Renal cortical epithelial cell (primary cell): ENCODE data around the gene NAA20. TPM values are rescaled to one million over a fixed set of nuclear protein-coding genes. Genes with fewer than 3 reads are reported as not detected.
A peak's percentile ranks its signal among the peaks of the same experiment; 100 is the strongest.

ENCODE experiments used
- DNase-seq: peaks from one replicate; pipeline ENCODE4 v3.0.0-alpha.2; 2011; ENCODE audit warnings: low read depth
- total RNA-seq: library from RNA; depleted of rRNA; stranded (reverse); fragments of >200 nt; gene quantifications from 2 replicates; pipeline ENCODE4 v1.2.3, GENCODE V29; 2014

NAA20 gene, protein sequence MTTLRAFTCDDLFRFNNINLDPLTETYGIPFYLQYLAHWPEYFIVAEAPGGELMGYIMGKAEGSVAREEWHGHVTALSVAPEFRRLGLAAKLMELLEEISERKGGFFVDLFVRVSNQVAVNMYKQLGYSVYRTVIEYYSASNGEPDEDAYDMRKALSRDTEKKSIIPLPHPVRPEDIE
- total RNA-seq = 49.1 and 57.0 TPM in 2 replicates

DNA sequence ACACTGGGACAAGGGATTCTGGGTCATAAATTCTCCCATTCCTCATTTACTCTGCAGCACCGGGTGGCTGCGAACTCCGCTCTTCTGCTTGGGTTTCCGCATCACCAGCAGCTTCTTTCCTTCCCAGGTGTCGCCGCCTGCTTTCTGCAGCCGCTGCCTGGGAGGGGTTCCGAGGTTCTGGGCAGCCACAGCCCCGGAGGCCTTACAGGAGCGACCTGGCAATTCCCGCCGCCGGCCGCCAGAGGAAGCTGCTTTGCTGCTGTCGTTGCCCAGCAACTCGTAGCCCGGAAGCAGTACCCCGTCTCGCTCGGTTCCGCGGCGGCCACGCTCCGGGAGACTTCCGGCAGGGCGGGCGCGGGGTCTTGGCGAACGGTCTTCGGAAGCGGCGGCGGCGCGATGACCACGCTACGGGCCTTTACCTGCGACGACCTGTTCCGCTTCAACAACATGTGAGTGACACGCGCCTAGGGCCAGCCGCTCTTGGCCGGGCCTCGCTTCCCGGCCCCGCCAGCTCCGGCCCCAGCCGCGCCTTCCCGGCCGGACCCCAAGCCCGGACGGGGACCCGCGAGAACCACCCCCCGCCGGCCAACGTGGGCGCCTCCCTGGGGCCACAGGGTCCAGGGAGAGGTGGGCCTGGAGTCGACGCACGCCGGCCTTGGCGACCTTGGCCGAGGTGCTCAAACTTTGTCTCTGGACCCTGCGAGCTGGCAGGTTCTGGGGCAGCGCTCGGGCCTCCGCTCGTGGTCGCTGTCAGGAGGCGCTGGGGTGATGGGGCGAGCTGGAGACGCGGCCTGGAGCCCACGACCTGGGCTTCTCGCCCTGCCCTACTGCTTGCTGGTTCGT, at the start of gene NAA20:
Gene NAA20, plus strand, starts transcription at position 362 of the 843 bp plus-strand sequence. Its CDS starts 35 bp downstream, at position 397.
- peak; percentile 84 for DNase-seq

DNA sequence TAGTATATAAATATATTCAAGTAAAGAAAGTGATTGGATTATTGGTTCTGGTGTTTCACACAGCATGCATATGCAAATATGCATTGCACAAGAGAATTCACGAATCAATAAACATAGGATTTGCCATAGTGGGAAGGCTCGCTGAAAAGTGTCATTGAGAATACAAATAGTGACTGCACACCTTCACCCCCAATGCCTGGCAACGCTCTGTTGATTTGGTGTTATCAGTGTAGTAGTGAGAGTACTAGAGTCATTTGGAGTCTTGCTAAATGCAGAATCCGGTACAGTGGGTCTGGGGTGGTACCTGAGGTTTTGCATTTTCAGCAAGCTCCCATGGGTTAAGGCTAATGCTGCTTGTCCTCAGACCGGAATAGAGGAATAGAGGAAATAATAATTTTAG, 49.7 kb upstream of the NAA20 start:
- no peak for DNase-seq

DNA sequence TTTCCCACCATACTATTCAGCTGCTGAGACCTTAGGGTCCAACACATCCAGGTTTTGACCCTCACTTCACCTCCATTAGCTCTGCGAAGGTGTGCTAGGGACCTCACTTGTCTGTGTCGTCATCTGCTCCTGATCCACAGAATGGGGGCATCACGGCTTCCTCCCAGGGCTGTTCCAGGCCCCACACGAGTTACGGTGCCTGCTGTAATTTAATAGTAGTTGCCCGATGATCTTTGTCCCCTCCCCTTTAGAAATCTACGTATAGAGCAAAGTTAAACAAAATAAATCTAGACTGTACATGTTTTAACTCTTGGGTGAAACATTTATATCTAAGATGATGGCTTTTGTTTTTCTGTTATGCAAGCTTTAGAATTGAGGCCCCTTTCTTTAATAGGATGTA, 49.1 kb upstream of the NAA20 start:
- DNase-seq = no peak

DNA sequence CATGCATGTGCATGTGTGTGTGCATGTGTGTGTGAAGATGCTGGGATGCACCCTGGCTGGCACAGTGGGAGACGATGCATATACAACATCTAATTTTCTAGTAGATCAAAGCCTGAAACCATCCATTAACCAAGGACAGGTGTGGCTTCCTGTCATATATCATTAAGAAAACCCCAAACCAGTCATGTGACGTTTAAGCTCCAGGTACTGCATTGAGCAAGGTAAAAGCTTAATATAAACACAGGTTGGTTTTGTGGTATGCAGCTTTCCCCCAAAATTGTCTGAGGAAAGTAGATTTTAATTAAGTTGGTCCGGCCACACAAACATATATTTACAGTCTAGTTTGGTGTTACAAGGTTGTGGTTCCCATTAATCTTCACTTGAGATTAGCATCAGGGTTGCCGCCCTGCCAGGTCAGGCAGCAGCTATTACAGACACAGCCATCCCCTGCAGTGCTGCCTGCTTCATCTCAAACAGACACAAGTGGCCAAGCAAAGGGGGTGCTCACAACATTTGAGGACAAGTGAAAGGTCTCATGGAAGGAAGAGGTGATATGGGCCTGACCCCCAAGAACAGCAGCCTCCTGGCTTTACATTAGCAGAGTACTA, 48.6 kb upstream of the NAA20 start:
- DNase-seq = no peak

DNA sequence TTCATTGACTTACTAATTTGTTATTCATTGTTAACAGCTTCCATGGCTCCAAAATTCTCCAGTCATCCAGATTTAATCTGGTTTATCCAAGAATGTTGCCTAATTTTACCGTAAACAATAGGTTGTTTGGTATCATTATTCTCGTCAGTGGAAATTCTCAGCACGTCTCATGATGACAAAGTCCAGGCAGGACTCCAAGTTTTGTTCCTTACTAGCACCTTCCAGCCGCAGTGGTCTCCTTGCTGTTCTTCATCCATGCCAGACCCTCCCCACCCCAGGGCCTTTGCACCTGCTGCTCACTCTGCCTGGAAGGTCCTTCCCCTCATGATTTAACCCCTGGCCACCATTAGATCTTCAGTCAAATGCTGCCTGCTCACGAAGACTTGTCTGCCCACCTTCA, 48.1 kb upstream of the NAA20 start:
- no peak for DNase-seq

DNA sequence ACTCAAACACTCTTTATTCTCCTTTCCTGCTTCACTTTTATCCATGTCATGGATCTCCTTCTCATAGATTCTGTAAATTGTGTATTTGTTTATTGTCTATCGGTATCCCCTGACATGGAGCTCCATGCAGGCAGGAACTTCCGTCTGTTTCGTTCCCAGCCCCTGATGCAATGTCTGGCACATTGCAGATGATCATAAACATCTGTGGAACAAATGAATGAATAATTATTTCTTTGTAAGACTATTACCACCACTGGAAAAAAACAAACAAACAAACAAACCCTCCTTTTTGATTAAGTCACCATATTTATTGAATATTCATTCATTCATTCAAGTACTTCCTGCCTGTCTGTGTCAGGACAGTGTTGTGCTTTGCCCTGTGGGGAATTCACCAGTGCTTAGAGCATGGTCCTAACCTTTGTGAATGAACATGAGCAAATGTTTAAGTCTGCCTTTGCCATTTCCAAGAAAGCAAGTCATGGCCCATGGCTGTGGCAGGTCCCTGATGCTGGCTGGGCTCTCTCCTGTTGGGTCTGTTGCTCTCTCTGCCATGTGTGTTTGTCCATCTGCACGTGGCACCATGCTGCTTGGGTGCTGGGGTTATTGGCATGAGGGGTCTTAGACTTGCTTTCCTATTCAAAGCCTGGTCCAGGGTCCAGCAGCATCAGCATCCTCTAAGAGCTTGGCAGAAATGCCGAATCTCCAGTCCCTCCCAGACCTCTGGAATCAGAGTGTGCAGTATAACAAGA, 47.5 kb upstream of the NAA20 start:
- no peak for DNase-seq

DNA sequence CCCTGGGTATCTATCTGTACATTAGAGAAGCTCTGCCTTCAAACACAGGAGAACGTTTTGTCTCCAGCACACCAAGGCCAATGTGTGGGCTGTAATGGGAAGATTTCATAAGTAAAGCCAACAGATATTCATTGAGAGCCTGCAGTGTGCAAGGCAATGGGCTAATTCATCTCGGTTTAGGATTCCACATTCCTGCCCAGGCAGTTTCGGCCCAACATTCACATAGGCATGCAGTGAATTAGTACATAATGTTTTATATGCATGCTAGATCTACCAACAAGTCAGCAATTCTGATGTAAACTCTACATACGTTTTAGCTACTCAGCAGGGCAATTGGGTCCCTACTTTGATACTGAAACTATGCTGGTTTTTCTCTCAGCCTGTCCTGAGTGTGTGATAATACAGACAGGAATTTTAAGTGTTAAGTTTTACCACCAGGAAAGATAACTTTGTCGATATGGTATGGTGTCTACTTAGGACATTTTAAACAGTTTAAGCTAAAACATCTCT, 46.9 kb upstream of the NAA20 start:
- DNase-seq = no peak

DNA sequence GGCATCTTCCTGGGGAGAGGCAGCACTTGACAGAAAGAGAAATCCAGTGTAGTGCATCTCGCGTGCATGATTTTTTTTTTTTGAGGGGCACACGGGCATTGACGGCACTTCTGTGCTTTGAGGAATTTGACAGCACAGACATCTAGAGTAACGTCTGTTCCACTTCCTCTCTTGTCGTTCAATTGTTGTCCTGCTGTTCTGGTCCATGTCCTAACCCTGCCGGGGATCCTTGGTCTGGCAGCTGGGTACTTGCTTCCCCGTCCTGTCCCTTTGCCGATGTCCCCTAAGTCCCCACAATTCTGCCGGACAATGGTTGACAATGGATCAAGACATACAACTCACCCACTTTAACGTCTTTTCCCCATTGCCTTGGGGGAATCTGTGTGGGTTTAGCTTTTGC, 46.0 kb upstream of the NAA20 start:
- DNase-seq = no peak

DNA sequence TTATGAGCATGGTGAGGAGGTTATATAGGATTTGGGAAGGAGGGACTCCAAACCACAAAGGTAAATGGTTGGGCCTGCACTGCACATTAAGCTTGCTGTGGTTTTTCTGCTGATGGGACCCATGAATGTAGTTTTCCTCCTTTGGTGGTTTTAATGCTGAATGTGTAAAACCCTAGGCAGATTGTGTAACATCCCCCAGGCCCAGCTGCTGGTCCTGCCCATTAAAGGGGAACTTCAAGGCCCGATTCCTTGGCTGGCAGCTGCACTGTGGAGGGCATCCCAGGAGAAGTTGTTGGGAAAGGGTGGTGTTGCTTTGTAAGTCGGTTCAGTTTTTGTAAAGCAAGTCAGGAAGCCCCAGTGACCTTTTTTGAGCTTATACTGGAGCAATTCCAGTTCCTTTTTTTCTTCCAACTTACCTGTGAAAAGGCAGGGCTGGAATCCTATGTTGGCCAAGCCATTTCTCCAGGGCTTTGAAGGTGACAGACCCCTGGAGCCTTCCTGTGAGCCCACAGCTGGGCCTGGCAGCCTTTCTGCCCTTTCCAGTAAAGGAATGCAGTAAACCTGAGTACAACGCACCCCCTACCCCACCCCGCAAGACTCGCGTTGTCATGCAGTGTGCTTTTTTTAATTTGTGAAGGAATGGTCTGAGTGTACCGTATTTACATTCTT, 43.1 kb upstream of the NAA20 start:
- DNase-seq = peak; percentile 95

DNA sequence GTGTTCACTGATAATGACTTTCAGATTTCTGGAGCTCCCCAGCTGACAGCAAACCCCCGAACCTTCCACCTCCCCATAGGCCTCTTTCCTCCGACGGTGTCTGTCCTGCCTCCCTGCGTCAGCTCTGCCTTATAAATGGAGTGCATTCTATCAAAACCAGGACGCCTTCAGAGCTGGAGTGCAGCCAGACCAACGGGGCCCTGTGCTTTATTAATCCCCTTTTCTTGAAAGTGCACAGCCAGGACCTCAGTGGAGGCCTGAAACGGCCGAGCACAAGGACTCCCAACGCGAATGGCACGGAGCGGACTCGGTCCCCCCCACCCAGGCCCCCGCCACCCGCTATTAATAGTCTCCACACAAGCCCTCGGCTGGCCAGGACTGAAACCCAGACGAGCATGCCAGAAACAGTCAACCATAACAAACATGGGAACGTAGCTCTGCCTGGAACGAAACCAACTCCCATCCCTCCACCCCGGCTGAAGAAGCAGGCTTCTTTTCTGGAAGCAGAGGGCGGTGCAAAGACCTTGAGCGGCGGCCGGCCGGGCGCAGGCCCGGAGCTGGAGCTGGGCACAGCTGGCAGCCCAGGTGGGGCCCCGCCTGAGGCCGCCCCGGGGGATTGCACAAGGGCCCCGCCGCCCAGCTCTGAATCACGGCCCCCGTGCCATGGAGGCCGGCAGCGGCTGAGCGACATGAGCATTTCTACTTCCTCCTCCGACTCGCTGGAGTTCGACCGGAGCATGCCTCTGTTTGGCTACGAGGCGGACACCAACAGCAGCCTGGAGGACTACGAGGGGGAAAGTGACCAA, 42.3 kb upstream of the NAA20 start:
- peak; percentile 94 for DNase-seq

DNA sequence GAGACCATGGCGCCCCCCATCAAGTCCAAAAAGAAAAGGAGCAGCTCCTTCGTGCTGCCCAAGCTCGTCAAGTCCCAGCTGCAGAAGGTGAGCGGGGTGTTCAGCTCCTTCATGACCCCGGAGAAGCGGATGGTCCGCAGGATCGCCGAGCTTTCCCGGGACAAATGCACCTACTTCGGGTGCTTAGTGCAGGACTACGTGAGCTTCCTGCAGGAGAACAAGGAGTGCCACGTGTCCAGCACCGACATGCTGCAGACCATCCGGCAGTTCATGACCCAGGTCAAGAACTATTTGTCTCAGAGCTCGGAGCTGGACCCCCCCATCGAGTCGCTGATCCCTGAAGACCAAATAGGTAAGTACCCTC, 41.7 kb upstream of the NAA20 start:
- DNase-seq = peak; percentile 51

DNA sequence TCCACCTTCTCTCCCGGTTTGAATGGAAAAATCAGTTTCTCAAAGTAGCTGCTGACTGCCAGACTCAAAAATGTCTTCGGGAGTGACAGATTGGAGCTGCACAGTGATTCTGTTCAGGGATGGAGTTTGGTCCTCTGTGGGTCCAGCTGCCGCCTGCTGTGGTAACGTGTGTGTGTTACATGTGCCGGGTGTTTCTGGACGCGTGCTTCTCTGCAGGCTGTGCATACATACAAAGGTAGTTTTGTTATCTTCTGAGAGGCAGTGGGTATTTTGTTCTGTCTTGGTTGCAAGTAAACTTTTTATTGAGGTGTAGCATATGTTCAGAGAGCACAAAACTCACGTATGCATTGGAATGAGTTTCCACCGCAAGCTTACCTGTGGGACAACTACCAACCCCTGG, 41.3 kb upstream of the NAA20 start:
- DNase-seq = peak; percentile 31

DNA sequence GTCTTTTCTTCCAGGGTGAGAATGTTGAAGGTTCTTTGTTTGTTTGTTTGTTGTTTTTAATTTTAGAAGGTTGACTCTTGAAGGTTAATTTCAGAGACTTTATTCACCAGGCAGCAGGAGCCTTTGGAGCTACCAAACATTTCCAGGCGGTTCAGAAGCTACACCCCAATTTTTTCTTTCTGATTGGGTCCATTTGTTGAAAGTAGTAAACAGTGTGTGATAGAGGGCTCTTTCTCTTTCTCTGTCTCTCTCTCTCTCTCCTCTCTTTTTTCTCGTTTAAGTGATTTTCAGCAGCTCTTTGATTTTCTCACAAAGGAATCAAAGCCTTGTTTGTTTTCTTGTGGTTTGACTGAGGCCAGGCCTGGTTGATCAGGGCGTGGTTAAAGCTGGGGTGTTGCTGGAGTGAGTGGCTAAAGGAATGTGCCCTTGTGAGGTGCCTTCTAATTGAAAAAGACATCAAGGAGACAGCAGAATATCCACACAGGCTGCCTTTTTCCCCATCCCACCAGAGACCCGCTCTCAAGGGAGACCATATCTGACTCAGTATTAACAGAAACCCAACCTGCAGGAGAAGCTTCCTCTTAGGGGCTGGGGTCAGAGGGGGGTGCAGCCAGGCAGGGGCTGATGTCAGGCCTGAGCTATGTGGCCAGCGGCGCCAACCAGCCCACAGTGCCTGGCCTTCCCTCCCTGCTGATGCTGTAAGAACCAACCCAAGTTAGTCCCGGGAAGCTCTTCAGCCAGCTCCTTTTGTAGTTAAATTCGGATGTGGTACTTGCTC, 40.4 kb upstream of the NAA20 start:
- peak; percentile 94 for DNase-seq

DNA sequence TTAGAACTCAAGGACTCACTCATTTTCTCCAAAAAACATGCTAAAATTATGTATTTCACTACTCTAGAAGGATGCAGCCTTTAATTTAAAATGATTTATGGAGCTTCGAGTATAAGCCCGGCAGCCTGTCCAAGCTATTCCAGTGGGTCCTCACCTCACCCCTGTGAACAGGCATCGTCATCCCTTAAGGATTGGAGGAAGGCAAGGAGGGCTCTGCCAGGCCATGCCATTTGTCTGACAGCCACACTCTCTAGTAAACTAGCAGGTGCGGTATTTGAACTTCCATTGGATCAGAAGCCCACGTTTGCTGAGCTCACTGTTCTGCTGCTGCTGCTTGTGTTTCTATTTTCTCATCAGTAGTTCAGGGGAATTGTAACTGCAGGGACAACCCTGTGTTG, 39.8 kb upstream of the NAA20 start:
- DNase-seq = peak; percentile 38

DNA sequence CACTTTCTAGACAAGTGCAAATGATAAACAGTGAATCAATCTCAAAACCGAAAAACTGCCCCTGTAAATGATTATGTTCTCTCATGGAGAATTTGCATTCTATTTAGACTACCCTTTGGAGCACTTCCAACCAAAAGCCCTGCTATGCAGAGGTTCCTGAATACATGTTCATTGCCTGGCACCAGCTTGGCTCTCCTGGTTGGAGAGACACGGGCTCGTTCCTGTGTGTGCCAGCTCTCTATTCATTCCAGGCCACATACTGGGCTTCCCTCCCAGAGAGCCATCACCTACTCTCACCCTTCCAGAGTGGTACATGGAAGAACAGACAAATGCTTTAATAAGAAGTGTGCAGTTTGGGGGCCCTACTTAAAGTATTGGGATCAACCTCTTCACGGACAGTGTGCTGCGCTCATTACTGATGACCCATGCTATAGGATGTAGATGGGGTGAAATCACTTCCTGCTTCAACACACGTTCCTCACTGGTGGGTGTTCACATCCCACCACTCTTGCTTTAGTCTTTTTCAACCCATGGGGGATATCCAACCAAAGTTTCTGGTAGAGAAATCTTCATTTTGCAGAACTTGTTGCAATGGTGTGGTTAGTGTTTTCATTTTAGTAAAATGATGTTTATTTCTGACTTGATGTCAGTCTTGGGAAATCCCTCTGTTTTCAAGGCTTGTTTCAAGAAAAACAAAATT, 38.5 kb upstream of the NAA20 start:
- DNase-seq = peak; percentile 58

DNA sequence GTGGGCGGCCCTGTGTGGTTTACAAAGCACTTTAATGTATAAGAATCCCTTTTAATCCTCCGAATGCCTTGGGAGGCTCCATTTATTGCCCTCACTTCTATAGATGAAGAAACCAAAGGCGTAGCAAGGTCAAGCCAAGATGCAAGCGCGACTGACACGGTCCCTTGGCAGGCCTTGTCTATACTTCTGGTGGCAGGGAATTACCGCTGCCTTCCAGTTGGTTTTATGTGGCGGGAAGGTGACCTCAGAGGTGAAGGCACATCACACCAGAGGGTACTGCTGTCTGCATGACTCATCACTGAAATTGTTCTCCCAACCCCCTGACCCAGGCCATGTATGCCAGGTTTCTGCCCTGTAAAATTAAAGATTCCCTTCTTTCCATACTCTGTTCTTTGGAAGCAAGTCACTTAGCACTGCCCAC, 36.1 kb upstream of the NAA20 start:
- DNase-seq = peak; percentile 85

DNA sequence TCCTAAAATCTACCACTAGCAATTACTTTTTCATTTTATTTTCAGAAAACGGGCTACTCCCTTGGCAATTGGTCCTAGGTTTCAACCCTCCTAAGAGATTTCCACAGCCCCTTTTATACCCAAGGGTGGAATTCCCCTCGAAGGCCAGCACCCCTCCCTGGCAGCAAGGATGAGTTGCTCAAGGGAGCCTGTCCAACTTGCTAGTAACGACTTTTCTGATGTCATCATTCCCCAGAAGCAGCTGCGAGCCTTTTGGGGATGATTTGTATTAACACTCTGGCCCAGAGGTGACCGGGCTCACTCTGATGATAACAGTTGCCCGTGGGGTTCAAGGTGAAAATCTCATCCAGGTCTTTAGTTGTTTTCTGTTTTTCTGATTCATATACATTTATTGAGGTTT, 30.7 kb upstream of the NAA20 start:
- DNase-seq = peak; percentile 47

DNA sequence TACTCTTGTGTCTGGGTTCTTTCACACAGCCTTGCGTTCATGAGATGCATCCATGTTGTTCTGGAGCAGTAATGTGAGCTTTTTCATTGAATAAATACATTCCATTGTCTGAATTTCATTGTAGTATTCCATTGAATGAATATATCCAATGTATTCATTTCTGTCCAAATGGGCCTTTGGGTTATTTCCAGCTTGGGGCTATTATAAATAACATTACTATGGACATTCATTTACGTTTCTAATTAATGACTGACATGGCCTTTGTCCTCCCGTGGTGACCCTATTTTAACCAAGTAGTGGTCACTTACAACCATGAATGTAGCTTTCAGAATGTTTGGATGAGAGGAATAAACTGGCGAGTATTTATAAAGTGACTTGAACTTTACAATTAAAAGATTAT, 30.1 kb upstream of the NAA20 start:
- DNase-seq = no peak

DNA sequence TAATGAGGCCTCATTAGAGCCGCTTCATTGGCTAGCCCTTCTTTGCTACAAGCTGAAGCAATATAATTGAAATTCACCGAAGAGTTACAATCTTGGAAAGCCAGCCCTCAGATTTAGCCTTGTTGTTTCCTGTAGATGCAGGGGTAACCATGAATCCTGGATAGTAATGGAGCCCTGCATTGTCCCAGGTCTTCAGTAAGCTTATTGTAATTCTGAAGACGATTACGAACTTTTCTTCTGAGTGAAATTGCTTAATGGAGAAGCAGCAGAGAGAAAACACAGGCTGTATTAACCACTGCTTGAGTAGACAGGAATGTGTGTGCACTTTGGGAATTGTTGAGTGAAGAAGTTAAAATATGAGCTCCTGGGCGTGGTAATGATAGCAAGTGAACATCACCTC, 26.3 kb upstream of the NAA20 start:
- DNase-seq = peak; percentile 85
